Embryonic facial prominence (tissue), 1 donor: ENCODE data around the gene SEMA5A.
"Not testable (repeated sequence)": the region's sequence is repeated elsewhere in the genome, so short reads cannot be mapped to it uniquely, and the experiment has no call there.

Experiments used
- DNase-seq: peaks from one replicate; pipeline ENCODE4 v3.0.0-alpha.2; 2016; ENCODE audit errors: extremely low spot score

Gene SEMA5A

DNA sequence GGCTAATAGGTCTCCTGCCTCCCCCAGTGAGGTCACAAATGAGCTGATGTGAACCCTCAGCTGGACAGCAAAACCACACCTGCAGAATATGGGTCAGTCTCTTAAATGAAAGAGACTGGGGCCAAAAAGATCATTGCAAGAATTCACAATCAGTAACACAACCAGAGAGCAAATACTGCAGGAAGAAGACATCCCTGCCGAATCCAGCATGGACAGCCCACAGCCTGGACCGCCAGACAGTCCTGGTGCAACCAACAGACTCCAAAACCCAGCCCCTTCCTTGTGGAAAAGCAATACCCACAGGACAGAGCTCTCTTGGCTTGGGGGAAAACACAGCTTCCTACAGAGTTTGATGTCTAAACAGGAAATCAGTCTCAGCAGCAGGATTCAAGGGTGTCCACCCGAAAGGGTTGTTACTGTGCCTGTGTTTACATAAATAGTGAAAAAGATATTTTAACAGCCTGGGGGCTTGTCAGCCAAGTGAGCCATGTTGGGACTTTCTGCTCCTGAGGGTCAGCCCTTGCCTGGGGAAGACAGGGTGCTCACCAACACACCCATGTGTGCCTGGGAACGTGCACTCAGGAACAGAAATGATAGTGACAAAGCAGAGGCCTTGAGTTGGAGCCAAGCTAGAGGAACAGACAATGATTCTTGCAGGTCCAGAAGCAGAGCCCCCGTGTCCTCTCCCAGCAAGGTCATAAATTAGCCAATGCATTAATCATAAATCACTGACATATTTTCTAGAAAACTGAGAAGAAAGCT lies 106.2 kb downstream of the SEMA5A start:
- no peak for DNase-seq

DNA sequence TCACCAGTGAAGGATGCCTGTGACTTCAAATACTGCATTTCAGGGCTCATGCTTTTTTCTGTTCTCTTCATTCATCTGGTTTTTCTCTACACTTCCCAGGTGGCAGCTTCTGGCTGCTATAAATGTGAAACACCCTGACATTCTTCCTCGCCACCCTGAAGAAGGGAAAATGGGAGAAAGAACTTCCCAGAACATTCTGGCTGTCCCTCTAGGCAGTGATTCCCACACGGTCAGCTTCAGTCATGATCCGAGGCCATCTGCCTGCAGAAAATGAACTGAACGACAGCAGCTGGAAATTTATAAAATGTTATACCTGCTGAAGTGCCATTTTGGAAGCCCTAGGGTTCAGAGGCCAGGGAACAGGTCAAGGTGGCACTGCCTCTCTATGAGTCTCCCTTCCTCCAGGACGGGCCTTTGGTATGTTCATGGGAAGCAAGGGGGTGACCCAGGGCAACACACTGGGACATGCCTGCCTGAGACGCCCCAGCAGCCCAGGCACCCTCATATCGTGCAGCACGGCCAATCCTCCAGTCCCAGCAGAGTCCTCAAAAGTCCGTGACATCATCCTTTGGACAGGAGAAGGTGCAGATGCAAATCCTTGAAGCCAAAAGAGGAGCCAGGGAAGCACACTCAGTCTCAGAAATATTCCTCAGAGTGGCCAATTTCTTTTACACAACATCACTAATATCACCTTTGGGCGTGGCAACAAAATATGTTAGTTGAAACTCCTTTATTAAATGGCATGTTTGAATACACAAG lies 107.1 kb downstream of the SEMA5A start:
- no peak for DNase-seq

DNA sequence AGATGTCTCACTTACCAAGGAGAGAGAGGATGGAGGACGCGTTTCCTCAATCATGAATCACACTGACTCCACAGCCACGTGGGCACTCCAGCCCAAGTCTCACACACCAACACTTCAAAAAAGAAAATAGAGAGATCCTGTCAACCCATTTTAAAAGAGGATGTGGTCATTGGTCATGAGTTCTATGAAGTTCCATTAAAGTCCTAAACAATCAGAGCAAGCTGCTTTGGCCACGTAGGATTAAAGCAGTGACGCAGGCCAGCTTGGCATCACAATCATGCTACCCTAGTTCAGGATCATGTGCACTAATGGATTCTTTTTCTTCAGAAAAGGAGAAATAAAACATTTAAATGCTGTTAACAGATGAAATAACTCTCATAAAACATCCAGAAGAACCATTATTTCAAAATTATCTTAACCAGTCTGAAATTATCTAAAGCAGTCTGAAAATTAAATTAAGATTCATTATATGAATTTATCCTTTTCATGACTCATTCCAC lies 108.1 kb downstream of the SEMA5A start:
- no peak for DNase-seq

DNA sequence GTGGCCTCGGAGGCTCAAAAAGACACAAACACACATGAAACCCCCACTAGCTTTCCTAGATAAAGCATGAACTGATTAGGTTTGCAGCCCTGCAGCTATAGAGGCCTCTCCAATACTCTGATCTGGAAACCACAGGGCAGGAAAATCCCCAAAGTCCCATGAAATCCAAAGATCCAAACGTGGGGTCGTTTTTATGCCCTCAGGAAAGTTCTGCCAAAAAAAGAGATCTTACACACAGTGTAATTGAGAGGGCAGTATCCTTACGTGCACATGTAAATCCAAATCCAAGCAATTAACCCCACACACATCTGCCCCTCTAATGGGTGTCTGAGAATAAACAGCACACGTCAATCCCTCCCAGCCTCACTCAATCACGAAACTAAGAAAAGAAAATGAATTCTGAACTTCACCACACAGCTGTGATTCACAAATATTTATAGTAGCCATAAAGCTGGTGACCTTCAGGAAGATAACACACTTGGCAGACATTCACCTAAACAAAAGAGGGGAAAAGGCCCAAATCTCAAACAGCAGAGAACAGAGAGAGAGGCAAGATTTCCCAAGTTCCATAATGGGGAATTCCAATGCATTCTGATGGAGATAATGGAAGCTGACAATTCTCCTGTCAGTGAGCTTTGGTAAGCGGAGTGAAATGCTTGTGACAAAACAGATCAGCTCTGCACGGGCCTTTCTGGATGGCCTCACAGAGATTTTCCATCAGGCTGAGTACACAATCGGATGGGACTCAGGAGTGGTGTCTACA lies 114.2 kb downstream of the SEMA5A start:
- no peak for DNase-seq

DNA sequence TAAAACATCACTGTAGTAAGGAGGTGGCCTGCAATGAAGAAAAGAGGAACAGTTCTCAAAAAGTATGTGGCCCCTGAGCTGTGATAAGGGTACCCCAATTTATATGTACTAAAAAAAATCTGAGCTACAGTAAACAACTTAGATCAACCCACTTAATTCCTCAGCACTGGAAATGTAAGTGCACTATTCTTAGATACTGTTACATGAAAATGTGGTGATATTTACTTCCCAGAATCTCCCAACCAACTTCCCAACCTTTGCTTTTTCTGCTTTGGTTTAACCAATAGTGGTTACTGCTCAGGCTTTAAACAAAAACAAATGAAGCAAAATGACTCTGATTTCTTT lies 114.8 kb downstream of the SEMA5A start:
- no peak for DNase-seq

DNA sequence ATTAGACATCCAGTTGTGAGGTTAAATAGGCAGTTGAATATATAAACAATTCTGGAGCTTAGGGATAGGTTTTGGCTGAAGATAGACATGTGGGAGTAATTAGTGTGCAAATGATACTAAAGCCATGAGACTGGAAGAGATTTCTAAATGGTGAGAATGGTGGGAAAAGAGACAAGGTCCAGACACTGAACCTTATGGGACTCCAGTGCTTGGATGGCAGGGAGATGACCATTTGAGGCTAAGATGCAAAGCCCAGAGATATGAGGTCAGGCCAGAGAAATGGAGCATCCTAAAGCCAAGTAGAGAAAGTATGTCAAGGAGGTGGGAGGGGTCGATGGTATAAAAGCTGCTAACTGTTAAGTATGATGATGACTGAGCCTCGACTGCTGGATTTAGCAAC lies 115.6 kb downstream of the SEMA5A start:
- DNase-seq: no peak

DNA sequence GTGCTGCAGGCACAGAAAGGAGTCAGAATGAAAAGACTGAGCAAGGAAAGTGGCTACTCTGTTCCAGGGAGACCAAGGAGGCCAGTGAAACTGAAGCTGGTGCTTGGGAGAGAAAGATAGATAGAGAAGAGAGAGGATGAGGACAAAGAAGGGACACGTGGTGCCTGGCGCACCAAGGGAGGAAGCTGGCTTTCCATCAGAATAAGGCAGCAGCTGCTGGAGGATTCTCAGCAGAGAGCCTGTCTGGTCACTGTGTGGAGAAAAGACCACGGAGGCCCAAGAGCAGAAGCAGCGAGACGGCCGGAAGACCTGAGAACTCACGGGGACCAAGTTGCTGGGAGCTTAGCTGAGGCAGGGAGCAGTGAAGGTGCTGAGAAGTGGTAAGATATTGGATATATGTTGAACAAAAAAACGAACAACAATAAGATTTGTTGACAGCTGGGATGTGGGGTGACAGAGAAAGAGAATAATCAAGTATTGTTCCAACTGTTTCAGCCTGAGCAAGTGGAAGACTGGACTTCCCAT lies 116.1 kb downstream of the SEMA5A start:
- no peak for DNase-seq

DNA sequence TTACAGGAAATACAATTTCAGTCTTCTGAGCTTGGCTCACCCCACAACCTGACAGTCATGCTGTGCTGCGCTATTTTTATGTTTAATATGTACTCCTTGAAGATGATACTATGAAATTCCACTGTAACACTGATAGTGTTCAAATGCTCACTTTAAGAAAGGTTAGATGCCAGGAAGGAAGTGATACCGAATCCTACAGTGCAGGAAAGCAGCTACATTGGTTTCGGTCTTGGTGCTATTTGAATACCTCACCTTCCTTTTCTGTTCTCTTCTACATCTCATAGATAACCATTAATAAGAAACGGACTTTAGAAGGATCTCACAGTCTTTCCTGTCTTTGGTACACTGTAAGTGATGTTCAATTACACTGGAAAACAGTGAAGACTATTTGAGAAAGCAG lies 117.6 kb downstream of the SEMA5A start:
- no peak for DNase-seq

DNA sequence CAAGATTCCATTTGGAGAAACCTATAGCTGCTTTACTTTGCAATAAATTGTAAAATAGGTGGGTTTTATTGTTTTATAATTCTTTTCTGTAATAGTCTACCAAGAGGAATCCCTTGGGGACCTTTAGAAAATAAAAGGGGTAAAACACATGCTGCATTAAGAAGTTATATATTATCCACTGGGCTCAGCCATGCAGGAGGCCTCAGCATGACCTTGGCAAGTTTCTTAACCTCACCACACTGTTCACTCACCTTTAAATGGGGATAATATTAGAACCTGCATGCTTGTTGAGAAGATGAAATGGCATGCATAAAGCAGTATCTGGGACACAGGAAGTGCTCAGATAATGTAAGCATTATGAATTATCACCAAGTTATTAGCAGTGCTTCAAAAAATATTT lies 120.2 kb downstream of the SEMA5A start:
- DNase-seq: no peak

DNA sequence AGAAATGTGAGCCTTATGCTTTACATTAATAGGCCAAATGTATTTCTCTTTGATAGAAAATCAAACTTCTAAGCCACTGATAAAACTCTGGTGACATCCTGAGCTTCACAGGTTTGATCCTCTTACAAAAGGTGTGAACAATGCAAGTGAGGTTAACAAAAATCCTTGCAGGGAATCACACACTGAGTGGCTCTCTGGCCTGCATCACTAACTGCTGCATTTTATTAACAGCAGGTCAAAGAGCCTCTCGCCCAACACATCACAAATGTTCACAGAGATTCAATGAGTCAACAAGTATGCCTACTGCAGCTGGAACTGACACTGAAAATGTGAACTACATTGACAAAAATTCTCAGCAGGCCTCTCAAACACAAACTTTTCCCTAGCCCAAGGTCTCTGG lies 122.3 kb downstream of the SEMA5A start:
- DNase-seq: no peak

DNA sequence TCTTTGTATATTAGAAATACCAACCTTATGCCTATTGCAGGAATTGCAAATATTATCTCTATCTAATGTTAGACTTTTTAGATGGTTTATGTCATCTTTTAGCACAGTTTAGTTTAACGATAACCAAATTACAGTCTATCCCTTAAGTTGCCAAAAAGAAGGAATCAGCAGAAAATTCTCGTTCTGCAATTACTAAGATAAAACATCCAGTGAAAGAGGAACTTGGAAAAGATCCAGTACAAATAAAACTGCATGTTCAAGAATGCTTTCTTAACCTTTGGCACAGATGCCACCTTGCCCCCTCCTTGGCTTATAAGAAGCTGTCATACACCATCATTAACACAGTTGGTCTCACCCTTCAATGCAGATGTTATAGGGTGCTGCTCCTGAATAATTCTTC lies 124.0 kb downstream of the SEMA5A start:
- DNase-seq: no peak

DNA sequence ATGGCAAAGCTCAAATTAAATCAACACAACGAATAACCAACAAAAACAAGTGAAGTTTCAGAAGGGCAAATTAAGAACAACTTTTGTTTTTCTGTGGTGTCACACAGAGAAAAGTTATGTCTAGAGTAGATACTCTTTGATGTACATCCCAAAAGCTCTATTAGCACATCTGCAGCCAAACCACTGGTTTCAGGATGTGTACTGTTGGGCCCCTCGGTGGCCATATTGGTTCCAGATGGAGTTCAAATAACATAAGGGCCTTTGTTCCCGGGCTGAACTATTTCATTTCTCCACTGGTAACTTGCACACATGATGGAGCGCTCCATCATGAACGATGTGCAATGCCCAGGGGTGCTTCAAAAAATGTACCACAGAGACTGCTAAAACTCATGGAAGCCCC lies 126.1 kb downstream of the SEMA5A start:
- DNase-seq: no peak

DNA sequence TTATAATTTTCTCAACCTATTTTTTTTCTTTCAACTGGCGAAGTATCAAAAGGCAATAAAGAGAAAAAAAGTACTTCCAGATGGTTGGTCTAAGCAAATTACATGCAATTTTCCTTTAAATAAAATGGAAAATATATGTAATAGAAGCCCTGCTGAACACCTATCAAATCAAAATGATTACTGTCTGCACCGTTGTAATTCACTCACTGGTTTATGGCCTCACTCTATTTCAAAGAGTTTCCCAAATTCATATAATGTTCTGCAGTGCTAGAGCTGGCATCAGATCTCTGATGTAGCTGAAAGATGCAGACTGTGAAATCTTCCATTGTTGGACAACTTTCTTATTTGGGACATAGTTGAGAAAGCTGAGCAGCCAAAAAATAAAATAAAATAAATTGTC lies 130.3 kb downstream of the SEMA5A start:
- DNase-seq: no peak

DNA sequence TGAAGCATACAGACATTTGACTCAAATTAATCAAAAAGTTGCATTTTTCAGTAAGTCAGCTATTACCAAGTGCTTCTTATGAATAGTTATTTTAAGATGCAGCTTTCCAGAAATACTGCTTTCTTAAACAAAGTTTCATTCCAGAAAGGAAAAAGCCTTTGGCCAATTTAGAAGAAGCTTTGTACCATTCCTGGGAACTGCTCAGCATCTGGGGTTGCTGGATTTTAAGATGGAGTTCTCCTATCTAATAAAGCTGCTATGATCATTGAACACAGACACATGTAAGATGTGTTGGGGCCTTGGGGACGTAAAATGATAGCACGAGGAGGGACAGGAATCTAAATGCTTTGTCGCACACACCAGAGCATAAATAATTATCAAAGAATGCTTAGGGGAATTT lies 130.8 kb downstream of the SEMA5A start:
- DNase-seq: no peak

DNA sequence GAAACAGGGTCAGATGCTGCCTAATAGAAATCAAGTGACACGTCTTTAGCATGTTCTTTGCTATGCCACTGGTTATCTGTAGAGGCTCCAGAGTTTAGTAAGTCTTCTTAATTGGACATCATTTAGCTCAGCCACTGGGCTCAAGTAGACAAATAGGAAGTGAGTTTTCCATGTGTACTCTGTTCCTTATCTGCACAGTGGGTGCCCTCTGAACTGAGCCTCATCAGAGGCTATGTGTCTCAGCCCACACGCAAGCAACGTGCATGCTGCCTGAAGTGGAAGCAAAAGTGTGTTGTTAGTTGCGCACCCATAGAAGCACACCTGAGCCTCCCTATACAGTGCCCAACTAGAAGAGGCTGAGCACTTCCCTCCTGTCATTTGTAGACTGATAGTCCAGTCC lies 134.7 kb downstream of the SEMA5A start:
- DNase-seq: no peak

DNA sequence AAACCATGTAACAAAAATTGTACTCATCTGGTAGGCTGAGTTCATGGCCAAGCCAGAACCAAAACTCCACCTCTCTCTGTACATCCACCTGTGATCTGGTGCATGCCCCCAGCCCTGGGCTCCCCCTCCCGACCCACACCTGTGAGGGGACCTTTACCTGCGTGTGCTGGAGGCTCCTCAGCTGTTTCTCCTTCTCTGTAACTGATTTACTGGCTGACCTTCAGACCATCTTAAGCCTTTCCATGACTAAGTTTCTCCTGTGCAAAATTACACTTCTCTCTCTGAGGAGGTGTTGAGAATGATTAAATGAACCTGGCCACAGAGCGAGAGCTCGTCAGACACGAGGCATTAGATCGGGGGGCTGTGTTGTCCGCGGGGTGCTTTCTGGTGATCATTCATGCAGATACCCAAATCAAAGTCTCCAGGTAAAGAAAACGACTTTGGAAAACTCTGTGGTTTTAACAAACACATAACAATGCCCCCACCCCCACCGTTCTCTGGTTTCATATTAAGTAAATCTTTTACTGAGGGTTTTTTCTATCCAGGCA lies 136.4 kb downstream of the SEMA5A start:
- DNase-seq: no peak

DNA sequence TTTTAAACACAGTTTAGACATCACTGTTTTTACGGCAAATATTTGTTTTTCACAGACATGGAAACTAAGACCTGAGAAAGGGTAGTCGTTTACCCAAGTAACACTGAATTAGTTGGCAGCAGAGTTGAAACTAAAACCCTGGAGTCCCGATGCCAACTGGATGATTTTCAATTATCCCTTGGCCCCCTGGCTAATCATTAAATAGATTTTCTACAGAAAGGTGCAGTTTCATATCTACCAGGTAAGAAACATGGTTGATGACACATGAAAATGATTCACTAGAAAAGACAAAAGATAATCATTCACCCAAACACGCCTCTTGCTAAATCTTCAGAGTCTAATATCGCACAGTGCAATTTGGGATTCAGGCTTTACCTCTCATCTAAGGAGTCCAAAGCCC lies 136.9 kb downstream of the SEMA5A start:
- DNase-seq: no peak

DNA sequence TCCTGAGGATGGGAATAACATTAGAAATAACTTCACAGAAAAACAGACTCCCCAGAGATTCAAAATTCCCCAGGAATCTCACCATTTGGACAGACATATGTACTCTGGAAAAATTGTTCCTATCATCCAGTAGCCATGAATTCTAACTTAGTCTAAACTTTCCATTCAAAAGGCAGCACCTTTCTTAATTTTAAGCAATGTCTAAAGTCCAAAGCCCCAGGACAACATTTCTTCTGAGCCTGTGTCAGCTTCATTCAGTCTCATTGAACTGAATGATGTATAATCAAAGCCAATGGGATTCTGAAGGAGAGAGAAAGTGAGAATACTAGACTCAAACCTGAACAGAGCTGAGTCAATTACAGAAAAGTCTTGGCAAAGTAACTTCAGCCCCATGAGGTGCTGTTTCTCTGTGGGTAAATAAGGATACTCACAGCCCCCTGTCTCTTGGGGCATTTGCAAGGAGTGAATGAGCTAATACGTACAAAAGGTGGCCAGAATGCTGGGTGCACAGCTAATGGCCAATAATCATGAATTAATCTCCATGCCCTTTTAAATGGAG lies 140.6 kb downstream of the SEMA5A start:
- DNase-seq: no peak

DNA sequence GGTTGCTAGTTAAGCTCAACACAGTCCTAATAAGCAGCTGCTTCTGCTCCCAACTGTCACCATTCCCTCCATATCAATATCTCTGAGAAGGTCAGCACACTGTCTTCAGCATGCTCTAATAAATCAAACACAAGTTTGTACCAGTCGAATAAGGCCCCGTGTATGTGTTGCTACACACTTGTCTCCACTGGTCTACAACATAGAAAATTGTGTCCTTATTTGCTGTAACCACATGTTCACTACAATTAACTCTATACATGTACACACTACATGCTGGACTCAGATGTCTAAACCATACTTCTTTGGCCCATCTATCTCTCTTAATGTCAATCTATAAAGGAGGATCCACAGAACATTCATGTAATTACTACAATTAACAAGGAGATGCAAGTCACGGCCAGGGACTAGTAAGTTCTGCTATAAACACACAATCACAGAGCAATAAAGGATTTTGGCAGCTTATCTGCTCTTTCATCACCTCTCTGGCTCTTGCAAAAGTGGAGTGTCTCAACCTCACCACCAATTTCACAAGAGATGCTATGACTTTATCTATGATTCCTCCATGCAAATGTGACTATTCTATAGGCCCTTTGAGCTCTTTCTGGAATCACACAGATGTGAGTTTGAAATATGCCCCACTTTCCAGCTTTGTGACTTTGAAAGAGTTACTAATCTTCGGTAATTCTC lies 143.9 kb downstream of the SEMA5A start:
- no peak for DNase-seq

DNA sequence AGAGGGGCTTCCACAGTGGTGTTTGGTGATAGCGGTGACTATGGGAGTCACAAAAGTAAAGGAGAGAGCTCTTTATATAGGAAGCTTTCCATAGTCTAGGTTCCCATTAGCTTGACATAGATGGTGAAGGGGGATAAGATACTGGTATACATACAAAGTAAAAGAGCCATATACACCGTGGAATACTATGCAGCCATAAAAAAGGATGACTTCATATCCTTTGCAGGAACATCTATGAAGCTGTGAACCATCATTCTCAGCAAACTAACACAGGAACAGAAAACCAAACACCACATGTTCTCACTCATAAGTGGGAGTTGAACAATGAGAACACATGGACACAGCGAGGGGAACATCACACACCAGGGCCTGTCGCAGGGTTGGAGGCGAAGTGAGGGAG lies 146.1 kb downstream of the SEMA5A start:
- DNase-seq: not testable (repeated sequence)

DNA sequence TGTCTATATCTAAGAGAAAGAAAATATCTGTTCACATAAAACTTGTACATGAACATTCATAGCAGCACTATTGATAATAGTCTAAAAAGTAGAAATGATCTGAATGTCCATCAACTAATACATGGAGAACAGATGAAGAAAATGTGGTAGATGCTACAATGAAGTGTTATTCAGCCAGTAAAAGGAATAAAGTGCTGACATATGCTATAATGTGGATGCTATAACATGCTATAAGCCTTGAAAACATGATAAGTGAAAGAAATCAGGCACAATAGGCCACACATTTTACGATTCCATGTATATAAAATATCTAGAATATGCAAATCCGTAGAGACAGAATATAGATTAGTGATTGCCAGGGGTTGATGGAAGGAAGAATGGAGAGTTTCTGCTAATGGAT lies 146.8 kb downstream of the SEMA5A start:
- no peak for DNase-seq
